Chondrocyte (in vitro differentiated cells): ENCODE results near the gene TMEM42. TPM values are rescaled to one million over a fixed set of nuclear protein-coding genes. Genes with fewer than 3 reads are reported as not detected.

Source experiments
- DNase-seq: peaks from one replicate; pipeline ENCODE4 v3.0.0; 2021; ENCODE audit warnings: mixed read lengths, low spot score
- H3K27ac Mint-ChIP-seq: one replicate; pipeline ENCODE4 v1.8.0; 2021; ENCODE audit warnings: mild to moderate bottlenecking, moderate library complexity, mixed read lengths; ENCODE audit not compliant: unreplicated experiment
- H3K27me3 Mint-ChIP-seq: 2 replicates; pipeline ENCODE4 v1.8.0; 2021; ENCODE audit warnings: low read depth, mixed read lengths
- H3K36me3 Mint-ChIP-seq: 2 replicates; pipeline ENCODE4 v1.8.0; 2021; ENCODE audit warnings: low read depth, mixed read lengths
- H3K4me1 Mint-ChIP-seq: 2 replicates; pipeline ENCODE4 v1.8.0; 2021; ENCODE audit warnings: low read depth, mild to moderate bottlenecking, mixed read lengths
- H3K4me3 Mint-ChIP-seq: one replicate; pipeline ENCODE4 v1.8.0; 2021; ENCODE audit warnings: mild to moderate bottlenecking, moderate library complexity, mixed read lengths; ENCODE audit not compliant: unreplicated experiment
- H3K9me3 Mint-ChIP-seq: 2 replicates; pipeline ENCODE4 v1.8.0; 2021; ENCODE audit warnings: low read depth, mixed read lengths
- total RNA-seq: library from RNA; stranded (reverse); gene quantifications from 3 replicates; pipeline ENCODE4 v1.2.1, GENCODE V29; 2021
- TF ChIP-seq, protein P1 (sequence below): fragments of 200-600 bp; sonication (generic); IDR thresholded peaks from 2 replicates; pipeline ENCODE4 v1.5.0; 2021; ENCODE audit warnings: antibody characterized with exemption, mild to moderate bottlenecking, moderate library complexity

The TMEM42 gene
- total RNA-seq, 1 donor from 2014 or later = 14.6 TPM

DNA sequence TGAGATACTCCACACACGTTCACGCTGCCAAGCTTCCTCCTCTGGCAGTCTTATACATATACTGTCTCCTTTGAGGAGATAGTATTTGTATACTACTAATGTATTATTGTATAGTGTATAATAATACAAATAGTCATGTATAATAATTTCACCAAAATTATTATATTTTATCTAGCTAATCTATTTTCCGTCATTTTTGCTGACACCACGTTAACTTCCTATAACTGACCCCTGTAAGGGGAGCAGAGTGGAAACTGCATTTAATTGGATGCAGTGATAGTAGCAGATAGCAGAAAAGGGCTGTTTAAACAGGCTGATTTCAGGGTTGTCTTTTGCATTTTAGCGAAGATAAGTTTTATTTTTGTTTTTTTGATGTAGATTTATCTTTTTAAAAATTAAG is 30.5 kb upstream of the TMEM42 start:
- Mint-ChIP-seq H3K4me1 (peaks cover 13% of the 10 kb centered on the region), H3K9me3 (peaks cover 4% of the 10 kb centered on the region), H3K27ac (peak overlapping the region; percentile 62), H3K27me3 (no peaks in the 10 kb centered on the region), H3K4me3 (no peak overlapping the region), H3K36me3 (peaks cover 3% of the 10 kb centered on the region)
- DNase-seq = no peak
- TF ChIP-seq, protein P1, sequence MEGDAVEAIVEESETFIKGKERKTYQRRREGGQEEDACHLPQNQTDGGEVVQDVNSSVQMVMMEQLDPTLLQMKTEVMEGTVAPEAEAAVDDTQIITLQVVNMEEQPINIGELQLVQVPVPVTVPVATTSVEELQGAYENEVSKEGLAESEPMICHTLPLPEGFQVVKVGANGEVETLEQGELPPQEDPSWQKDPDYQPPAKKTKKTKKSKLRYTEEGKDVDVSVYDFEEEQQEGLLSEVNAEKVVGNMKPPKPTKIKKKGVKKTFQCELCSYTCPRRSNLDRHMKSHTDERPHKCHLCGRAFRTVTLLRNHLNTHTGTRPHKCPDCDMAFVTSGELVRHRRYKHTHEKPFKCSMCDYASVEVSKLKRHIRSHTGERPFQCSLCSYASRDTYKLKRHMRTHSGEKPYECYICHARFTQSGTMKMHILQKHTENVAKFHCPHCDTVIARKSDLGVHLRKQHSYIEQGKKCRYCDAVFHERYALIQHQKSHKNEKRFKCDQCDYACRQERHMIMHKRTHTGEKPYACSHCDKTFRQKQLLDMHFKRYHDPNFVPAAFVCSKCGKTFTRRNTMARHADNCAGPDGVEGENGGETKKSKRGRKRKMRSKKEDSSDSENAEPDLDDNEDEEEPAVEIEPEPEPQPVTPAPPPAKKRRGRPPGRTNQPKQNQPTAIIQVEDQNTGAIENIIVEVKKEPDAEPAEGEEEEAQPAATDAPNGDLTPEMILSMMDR = no peak

DNA sequence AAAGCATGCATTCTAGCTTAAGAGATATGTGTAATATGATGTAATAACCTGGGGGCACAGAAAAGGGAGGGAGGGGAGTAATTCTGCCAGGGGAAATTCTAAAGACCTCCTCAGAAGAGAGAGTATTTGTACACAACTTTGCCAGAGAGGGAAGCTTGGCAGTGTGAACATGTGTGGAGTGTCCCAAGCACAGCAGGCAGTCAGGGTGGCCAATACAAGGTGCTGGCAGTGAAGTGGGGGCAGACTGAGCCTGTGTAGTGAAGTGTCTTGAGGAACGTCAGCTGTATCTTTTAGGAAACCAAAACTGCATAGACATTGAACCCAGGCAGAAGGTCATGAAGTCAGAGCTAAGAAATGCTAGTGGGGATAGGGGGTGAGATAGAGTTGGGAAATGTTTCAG is 29.7 kb upstream of the TMEM42 start:
- Mint-ChIP-seq H3K27ac (no peak overlapping the region), H3K9me3 (peaks cover 10% of the 10 kb centered on the region), H3K27me3 (no peaks in the 10 kb centered on the region), H3K4me1 (peaks cover 13% of the 10 kb centered on the region), H3K4me3 (no peak overlapping the region), H3K36me3 (peaks cover 8% of the 10 kb centered on the region)
- DNase-seq = no peak
- TF ChIP-seq, protein P1 = no peak

DNA sequence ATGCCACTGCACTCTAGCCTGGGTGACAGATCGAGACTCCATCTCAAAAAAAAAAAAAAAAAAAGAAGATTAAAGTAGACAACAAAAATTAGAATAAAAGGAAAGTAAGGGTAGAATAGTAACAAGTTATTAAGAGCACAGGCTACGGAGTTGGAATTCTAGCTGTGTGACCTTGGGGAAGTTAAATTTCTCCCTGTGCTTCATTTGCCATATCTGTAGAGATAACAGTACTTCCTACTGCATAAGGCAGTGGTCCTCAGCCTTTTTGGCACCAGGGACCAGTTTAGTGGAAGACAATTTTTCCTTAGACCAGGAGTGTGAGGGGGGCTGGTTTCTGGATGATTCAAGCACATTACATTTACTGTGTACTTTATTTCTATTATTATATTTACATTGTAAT is 28.7 kb upstream of the TMEM42 start:
- no peaks in the 10 kb centered on the region for H3K27me3 Mint-ChIP-seq
- H3K4me3 Mint-ChIP-seq = no peak overlapping the region
- TF ChIP-seq, protein P1 = no peak
- peaks cover 8% of the 10 kb centered on the region for H3K36me3 Mint-ChIP-seq
- H3K4me1 Mint-ChIP-seq = peaks cover 13% of the 10 kb centered on the region
- no peak for DNase-seq
- peaks cover 14% of the 10 kb centered on the region for H3K9me3 Mint-ChIP-seq
- H3K27ac Mint-ChIP-seq = no peak overlapping the region

DNA sequence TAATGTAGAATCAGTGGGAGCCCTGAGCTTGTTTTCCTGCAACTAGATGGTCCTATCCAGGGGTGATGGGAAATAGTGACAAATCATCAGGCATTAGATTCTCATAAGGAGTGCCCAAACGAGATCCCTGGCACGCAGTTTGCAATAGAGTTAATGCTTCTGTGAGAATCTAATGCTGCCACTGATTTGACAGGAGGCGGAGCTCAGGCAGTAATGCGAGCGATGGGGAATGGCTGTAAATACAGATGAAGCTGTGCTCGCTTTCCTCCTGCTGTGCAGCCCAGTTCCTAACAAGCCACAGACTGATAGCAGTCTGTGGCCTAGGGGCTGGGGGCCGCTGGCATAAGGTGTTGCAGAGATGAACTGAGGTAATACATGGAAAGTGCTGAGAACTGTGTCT is 28.3 kb upstream of the TMEM42 start:
- no peaks in the 10 kb centered on the region for H3K27me3 Mint-ChIP-seq
- H3K4me3 Mint-ChIP-seq = no peak overlapping the region
- peaks cover 10% of the 10 kb centered on the region for H3K36me3 Mint-ChIP-seq
- peaks cover 14% of the 10 kb centered on the region for H3K9me3 Mint-ChIP-seq
- no peak overlapping the region for H3K27ac Mint-ChIP-seq
- no peak for DNase-seq
- peaks cover 13% of the 10 kb centered on the region for H3K4me1 Mint-ChIP-seq
- TF ChIP-seq, protein P1 = no peak

DNA sequence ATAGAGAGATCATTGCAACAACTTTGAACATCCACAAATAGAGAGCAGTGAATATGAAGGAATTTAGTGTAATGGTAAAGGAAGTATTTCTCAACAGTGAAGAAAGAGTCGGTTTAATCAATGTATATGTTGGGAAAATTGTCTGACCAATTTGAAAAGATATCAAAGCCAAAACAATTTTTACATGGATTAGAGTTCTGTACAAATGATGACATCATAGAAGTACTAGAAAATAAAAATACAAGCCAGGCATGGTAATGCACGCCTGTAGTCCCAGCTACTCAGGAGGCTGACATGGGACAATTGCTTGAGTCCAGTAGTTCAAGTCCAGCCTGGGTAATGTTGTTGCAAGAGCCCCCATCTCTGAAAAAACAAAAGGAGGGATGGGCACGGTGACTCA is 26.0 kb upstream of the TMEM42 start:
- Mint-ChIP-seq H3K27ac (no peak overlapping the region), H3K4me3 (no peak overlapping the region), H3K36me3 (peaks cover 16% of the 10 kb centered on the region), H3K4me1 (peaks cover 5% of the 10 kb centered on the region), H3K9me3 (peaks cover 14% of the 10 kb centered on the region), H3K27me3 (no peaks in the 10 kb centered on the region)
- TF ChIP-seq, protein P1 = no peak
- DNase-seq = no peak
